RWPE1 (cell line): Measurements from ENCODE around the gene CRCP.
"Not testable (repeated sequence)": the region's sequence is repeated elsewhere in the genome, so short reads cannot be mapped to it uniquely, and the experiment has no call there.

Experiments
- CTCF ChIA-PET: fragments of 350-600 bp; sonication (Branson Sonifier 250); formaldehyde crosslinking; extraction: SDS; loops from one replicate; lab custom pipeline; 2021; lab: Yijun Ruan, JAX
- POLR2A ChIA-PET: fragments of 400-600 bp; formaldehyde crosslinking; extraction: SDS; loops from one replicate; lab custom pipeline; 2020; ENCODE audit warnings: antibody characterized with exemption; ENCODE audit not compliant: low non-redundant PET; lab: Yijun Ruan, JAX
- DNase-seq: peaks from one replicate; pipeline ENCODE4 v3.0.0; 2012; ENCODE audit warnings: low spot score
- H3K27ac ChIP-seq: fragments of 450-650 bp; 2 replicates; pipeline ENCODE4 v1.5.1; 2017
- TF ChIP-seq, protein P1 (sequence below): fragments of 450-650 bp; conservative IDR thresholded peaks from 2 replicates; pipeline ENCODE4 v1.5.1; 2017; ENCODE audit warnings: low read depth, mild to moderate bottlenecking

CRCP gene

GRCh38 chr7:66125052-66125694 is 10.5 kb downstream of the CRCP start:
- TF ChIP-seq, protein P1, sequence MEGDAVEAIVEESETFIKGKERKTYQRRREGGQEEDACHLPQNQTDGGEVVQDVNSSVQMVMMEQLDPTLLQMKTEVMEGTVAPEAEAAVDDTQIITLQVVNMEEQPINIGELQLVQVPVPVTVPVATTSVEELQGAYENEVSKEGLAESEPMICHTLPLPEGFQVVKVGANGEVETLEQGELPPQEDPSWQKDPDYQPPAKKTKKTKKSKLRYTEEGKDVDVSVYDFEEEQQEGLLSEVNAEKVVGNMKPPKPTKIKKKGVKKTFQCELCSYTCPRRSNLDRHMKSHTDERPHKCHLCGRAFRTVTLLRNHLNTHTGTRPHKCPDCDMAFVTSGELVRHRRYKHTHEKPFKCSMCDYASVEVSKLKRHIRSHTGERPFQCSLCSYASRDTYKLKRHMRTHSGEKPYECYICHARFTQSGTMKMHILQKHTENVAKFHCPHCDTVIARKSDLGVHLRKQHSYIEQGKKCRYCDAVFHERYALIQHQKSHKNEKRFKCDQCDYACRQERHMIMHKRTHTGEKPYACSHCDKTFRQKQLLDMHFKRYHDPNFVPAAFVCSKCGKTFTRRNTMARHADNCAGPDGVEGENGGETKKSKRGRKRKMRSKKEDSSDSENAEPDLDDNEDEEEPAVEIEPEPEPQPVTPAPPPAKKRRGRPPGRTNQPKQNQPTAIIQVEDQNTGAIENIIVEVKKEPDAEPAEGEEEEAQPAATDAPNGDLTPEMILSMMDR: no peak
- H3K27ac ChIP-seq: no peak overlapping the region
- ChIA-PET CTCF (interaction anchor here (0.6 kb wide), 1 partner anchor 11 kb away, joined by 4 read pairs; the partner anchor contains the start of gene CRCP), POLR2A (no interaction called here)
- no peak for DNase-seq

DNA sequence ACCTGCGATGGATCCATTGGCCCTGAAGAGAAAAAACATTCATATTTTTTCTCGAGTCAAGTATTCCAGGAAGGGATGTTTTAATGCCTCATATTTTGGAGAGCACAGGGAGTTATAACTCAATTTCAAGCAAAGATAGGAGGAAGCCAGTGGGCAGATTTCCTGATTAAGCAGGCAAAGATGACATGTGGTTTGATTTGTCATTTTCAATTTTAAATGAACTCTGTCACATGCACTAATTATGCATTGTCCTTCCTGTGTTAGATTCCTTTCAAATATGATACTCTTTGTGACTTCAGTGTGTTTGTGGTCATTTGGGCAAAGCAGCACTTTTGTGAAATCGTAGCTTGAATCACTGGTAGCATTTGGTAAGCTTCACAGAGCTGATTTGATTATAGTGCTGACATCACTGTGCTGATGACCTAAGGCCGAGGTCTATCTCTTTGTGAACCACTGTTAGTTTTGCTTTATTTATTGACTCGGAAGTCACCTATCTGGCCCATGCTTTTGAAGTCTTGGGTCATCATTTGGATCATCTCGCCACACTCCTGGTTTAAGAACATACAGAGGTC is 11.2 kb downstream of the CRCP start:
- DNase-seq, POLR2A ChIA-PET, H3K27ac ChIP-seq: not testable (repeated sequence)
- CTCF ChIA-PET: interaction anchor here (0.6 kb wide), 1 partner anchor 11 kb away, joined by 4 read pairs; the partner anchor contains the start of gene CRCP

DNA sequence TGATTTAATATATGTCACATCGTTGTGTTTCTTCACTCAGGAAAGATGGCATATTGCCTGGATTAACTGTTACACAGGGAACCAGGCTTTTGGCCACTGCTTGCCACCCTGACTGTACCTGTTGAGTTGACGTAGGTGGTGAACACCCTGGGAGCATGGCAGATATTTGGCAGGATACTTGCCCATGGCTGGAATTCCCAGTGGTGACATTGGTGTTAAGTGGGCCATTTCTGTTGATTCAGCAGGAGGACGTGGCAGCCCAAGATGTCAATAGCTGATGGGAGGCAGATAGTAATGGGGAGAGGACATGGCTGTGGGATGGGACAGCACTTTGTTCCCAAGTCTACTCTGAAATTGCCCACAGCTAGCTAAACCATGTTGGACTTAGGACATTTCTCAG is 12.5 kb downstream of the CRCP start:
- POLR2A ChIA-PET, CTCF ChIA-PET, H3K27ac ChIP-seq, DNase-seq: not testable (repeated sequence)

DNA sequence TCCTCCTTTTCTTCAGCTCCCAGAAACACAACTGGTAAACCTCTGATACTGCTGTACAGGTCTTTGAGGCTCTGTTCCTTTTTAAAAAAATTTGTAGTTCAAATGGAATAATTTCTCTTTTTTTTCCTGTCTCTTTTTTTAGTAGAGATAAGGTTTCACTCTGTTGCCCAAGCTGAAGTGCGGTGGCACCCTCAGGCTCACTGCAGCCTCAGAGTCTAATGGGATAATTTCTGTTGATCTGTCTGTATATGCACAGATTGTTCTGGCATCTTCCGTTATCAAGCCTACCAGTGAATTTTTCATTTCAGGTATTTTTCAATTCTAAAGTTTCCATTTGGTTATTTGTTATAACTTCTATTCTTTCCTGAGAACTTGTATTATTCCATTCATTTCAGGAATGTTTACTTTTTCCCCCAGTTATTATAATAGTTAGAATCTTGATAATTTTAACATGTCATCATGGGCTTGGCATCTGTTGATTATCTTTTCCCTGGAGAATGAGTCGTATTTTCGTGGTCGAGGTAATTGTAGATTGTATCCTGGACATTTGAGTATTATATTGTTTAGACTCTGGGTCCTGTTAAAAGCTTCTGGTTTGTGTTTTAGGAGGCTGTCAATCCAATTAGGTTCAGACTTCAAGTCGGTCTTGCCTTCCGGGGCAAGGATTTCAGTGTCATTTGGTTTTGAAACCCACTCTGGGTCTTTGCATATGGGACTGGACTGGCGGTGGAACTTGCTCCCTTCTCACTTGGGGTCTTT is 24.5 kb downstream of the CRCP start:
- TF ChIP-seq, protein P1: no peak
- ChIA-PET POLR2A (no interaction called here), CTCF (no interaction called here)
- peak overlapping the region; percentile 41; the same call in 1 of the 2 replicates for H3K27ac ChIP-seq
- no peak for DNase-seq

DNA sequence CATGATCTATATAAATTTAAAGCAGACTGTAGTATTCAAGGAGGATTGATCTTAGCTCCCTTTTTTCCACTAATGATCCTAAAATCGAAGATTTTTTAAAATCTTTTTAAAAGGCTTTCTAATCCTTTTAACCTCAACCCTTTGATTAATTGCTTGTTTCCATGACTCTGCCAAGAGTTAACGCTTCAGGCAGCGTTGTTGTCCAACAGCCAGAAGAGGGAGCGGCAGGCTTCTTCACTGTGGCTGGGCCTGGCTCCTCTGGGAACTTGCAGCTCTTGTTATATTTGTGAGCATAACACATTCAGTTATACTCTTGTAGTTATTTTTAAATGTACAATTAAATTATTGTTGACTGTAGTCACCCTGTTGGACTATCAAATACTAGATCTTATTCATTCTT is 26.3 kb downstream of the CRCP start:
- CTCF ChIA-PET: interaction anchor here (0.5 to 1.5 kb wide), 8 partner anchors 15 to 842 kb away, joined by 3 to 9 read pairs (median 4); partner anchors contain the start of gene TPST1
- DNase-seq: peak; percentile 26
- H3K27ac ChIP-seq: peak overlapping the region; percentile 1; the same call in 1 of the 2 replicates

GRCh38 chr7:66142334-66142733 is 27.7 kb downstream of the CRCP start:
- ChIA-PET POLR2A (no interaction called here), CTCF (interaction anchor here (0.9 kb wide), 1 partner anchor 21 kb away, joined by 3 read pairs; no protein-coding TSS in a partner anchor)
- H3K27ac ChIP-seq: peak overlapping the region; percentile 1; the same call in 1 of the 2 replicates
- TF ChIP-seq, protein P1: no peak
- no peak for DNase-seq

More for the DNA sequence above, 26.3 kb downstream of the CRCP start:
- POLR2A ChIA-PET: no interaction called here
- TF ChIP-seq, protein P1: no peak

DNA sequence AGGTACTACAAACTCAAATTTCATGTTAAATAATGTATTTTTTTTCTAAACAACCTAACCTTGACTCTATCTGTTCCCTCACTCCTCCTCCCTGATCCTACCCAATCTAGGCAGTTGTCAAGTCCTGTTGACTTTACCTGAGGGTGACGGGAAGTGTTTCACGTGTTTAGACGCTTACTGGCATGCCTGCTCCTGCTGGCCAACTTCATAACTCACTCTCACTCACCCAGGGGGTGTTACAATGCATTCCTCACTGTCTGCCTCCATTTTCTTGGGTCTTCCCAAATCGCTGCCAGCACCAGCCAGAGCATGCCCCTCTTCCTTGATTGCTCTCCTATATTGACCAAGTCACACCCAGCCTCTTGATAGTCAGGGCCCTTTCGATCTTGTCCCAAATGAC is 28.3 kb downstream of the CRCP start:
- POLR2A ChIA-PET: no interaction called here
- CTCF ChIA-PET: no interaction called here
- H3K27ac ChIP-seq: peak overlapping the region; percentile 58
- DNase-seq: peak; percentile 34
- TF ChIP-seq, protein P1: no peak
